CD14-positive monocyte (primary cell): ENCODE data around the gene FAM98B. TPM values are rescaled to one million over a fixed set of nuclear protein-coding genes. Genes with fewer than 3 reads are reported as not detected.

Source experiments
- DNase-seq, 3 donors: peaks; one replicate each; pipeline ENCODE4 v3.0.0-alpha.2; 2011 to 2022
- H2AFZ ChIP-seq: 2 replicates; pipeline ENCODE4 v1.6.0; 2012; ENCODE audit warnings: mild to moderate bottlenecking, low read depth, low read length, inconsistent platforms; ENCODE audit not compliant: insufficient read depth, poor library complexity, severe bottlenecking
- H3K27ac ChIP-seq, 2 donors: 1 replicate in 1 of 2; 2 replicates in 1 of 2; pipeline ENCODE4 v1.5.1; 2012 to 2013; ENCODE audit warnings: low read length in 2 of 2, control low read depth in 1 of 2, inconsistent platforms in 1 of 2, low read depth in 1 of 2, mild to moderate bottlenecking in 1 of 2
- H3K27me3 ChIP-seq, 2 donors: one replicate each; pipeline versions ENCODE4 v1.6.0 to v1.6.1; 2011 to 2013; ENCODE audit warnings: low read length in 2 of 2; ENCODE audit not compliant: control insufficient read depth in 2 of 2, insufficient read depth in 2 of 2
- H3K36me3 ChIP-seq, 2 donors: replicated peaks in 1 of 2; 1 replicate in 1 of 2; 2 replicates in 1 of 2; pipeline versions ENCODE4 v1.5.1 to v1.6.1; 2012 to 2013; ENCODE audit warnings: low read length in 2 of 2, control low read depth in 1 of 2, inconsistent platforms in 1 of 2, mild to moderate bottlenecking in 1 of 2; ENCODE audit not compliant: insufficient read depth in 2 of 2, control insufficient read depth in 1 of 2
- H3K4me1 ChIP-seq, 2 donors: 1 replicate in 1 of 2; 2 replicates in 1 of 2; pipeline versions ENCODE4 v1.5.1 to v1.6.1; 2012 to 2013; ENCODE audit warnings: low read length in 2 of 2, control low read depth in 1 of 2, inconsistent platforms in 1 of 2, mild to moderate bottlenecking in 1 of 2, moderate library complexity in 1 of 2; ENCODE audit not compliant: insufficient read depth in 2 of 2, control insufficient read depth in 1 of 2
- H3K4me2 ChIP-seq: replicated peaks from 2 replicates; pipeline ENCODE3; 2012; ENCODE audit warnings: low read length, moderate library complexity, mild to moderate bottlenecking; ENCODE audit not compliant: poor library complexity, severe bottlenecking; ENCODE audit errors: extremely low read depth
- H3K4me3 ChIP-seq, 3 experiments: fragments of 200-600 bp in 1 of 3; sonication (generic) in 1 of 3; replicated peaks in 1 of 3; 1 replicate in 2 of 3; 2 replicates in 1 of 3; pipeline ENCODE4 v1.5.1; 2011 to 2013; ENCODE audit warnings: low read length in 3 of 3, mild to moderate bottlenecking in 3 of 3, control low read depth in 2 of 3, low read depth in 2 of 3, inconsistent platforms in 1 of 3, moderate library complexity in 1 of 3
- H3K79me2 ChIP-seq: 2 replicates; pipeline ENCODE4 v1.6.0; 2012; ENCODE audit warnings: mild to moderate bottlenecking, control low read depth, inconsistent platforms, low read length, moderate library complexity; ENCODE audit not compliant: insufficient read depth
- H3K9ac ChIP-seq: 2 replicates; pipeline ENCODE4 v1.6.0; 2017; ENCODE audit warnings: low read length, mild to moderate bottlenecking; ENCODE audit not compliant: insufficient read depth, poor library complexity, severe bottlenecking
- H3K9me3 ChIP-seq, 2 donors: replicated peaks in 1 of 2; 1 replicate in 1 of 2; 2 replicates in 1 of 2; pipeline versions ENCODE4 v1.5.1 to v1.6.1; 2012 to 2013; ENCODE audit warnings: low read length in 2 of 2, control low read depth in 1 of 2; ENCODE audit not compliant: control insufficient read depth in 1 of 2, insufficient read depth in 1 of 2
- H4K20me1 ChIP-seq: 2 replicates; pipeline ENCODE4 v1.6.0; 2012; ENCODE audit warnings: mild to moderate bottlenecking, low read length, control low read depth, moderate library complexity; ENCODE audit not compliant: insufficient read depth
- H3K27ac Mint-ChIP-seq, 7 donors: one replicate each; pipeline ENCODE4 v1.8.0; 2020; ENCODE audit warnings: mild to moderate bottlenecking in 7 of 7, mixed read lengths in 7 of 7, moderate library complexity in 6 of 7, inconsistent platforms in 2 of 7
- H3K27me3 Mint-ChIP-seq, 3 donors: one replicate each; pipeline ENCODE4 v1.8.0; 2021 to 2022; ENCODE audit warnings: low read depth in 3 of 3, mild to moderate bottlenecking in 3 of 3, mixed read lengths in 3 of 3, moderate library complexity in 3 of 3, inconsistent platforms in 1 of 3
- H3K36me3 Mint-ChIP-seq, 2 donors: one replicate each; pipeline ENCODE4 v1.8.0; 2020; ENCODE audit warnings: mixed read lengths in 2 of 2, inconsistent platforms in 1 of 2, mild to moderate bottlenecking in 1 of 2
- H3K4me1 Mint-ChIP-seq: one replicate; pipeline ENCODE4 v1.8.0; 2020; ENCODE audit warnings: mild to moderate bottlenecking, mixed read lengths
- H3K4me3 Mint-ChIP-seq, 2 donors: one replicate each; pipeline ENCODE4 v1.8.0; 2020; ENCODE audit warnings: mild to moderate bottlenecking in 2 of 2, mixed read lengths in 2 of 2, moderate library complexity in 1 of 2
- H3K9me3 Mint-ChIP-seq, 7 donors: one replicate each; pipeline ENCODE4 v1.8.0; 2020 to 2022; ENCODE audit warnings: mixed read lengths in 7 of 7, mild to moderate bottlenecking in 6 of 7, moderate library complexity in 6 of 7, inconsistent platforms in 2 of 7
- WGBS: methylation state at CpG from one replicate; pipeline ENCODE4 v1.1.5; 2013; ENCODE audit warnings: missing lambda C conversion rate; ENCODE audit not compliant: insufficient coverage; 5-methylcytosine and 5-hydroxymethylcytosine counted together
- intact Hi-C, 2 donors: fragments of 100-400 bp; cut with micrococcal nuclease; formaldehyde crosslinking; loops; one replicate each; pipeline versions ENCODE4 v1.15.0 to v1.15.1; 2023
- polyA plus RNA-seq, 3 donors: library from polyadenylated mRNA; depleted of rRNA in 1 of 3; unstranded in 2 of 3; stranded (reverse) in 1 of 3; fragments of 300-500 nt in 2 of 3; fragments of >200 nt in 1 of 3; fragmentation: Illumina TruSeq in 2 of 3; gene quantifications; 1 replicate in 2 of 3; 2 replicates in 1 of 3; pipeline ENCODE4 v1.2.3, GENCODE V29; 2012 to 2021
- TF ChIP-seq, protein P1 (sequence below): fragments of 200-600 bp; IDR thresholded peaks from one replicate; pipeline ENCODE4 v1.8.0; 2022; ENCODE audit warnings: antibody characterized with exemption, mild to moderate bottlenecking

The FAM98B gene
- polyA plus RNA-seq, 3 donors, result 0.41 to 1.3 (median 0.69) TPM

DNA sequence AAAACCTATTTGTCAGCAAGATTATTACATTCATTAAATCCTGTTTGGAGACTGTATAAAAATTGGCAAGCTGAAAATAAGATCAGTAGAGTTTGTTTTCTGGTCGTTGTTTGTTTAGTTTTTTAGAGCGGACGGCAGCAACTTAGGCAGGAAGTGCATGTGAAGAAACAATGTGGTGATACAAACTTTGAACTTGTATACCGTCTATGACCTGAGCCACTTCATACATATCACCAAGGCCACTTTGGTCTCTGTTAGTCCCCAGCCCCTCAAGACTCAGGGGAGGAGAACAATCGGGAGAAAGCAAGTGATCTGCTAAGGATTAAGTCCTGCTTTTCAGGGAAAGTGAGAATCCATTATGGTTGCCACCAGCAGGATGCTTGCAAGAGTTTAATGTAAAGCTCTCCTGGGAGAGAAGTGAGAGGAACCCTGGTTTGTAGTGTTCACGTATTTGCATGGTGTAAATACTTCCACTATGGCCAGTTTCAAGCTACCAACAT is 79.5 kb downstream of the FAM98B start:
- H3K36me3 Mint-ChIP-seq, result no peaks in the 10 kb centered on the region
- no peaks in the 10 kb centered on the region for H3K36me3 ChIP-seq
- intact Hi-C loops, result no loop called here

DNA sequence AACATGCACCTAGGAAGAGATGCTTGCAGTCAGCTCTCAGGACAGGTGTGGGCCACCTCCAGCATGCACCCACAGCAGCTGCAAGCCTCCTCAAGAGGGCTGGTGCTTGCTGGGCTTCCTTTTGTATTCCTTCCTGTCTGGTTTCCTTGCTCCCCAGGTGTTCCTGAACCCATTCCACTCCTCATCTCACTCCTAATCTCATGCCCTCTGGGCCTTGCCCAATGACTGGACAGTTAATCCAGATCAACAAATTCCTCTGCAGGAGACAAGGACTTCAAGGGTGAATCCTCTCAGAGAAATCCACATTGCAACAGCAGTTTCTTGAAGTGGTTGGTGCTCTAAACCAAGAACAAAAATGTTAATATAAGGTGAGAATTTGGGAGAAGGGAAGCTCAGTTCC is 80.0 kb downstream of the FAM98B start:
- no peak overlapping the region for H3K4me3 Mint-ChIP-seq
- no peaks in the 10 kb centered on the region for H3K9me3 Mint-ChIP-seq
- DNase-seq, result no peak
- no peak overlapping the region for H3K27ac ChIP-seq
- H2AFZ ChIP-seq, result no peak overlapping the region
- H3K27me3 Mint-ChIP-seq, result peaks cover 0 to 3% (median 0%) of the 10 kb centered on the region in 3 donors
- H3K36me3 Mint-ChIP-seq, result no peaks in the 10 kb centered on the region
- H3K4me2 ChIP-seq, result no peak overlapping the region
- intact Hi-C loops, result no loop called here
- peak overlapping the region in 1 of 7 donors; percentile 13 for H3K27ac Mint-ChIP-seq
- no peak overlapping the region for H3K4me3 ChIP-seq
- H3K36me3 ChIP-seq, result no peaks in the 10 kb centered on the region
- no peaks in the 10 kb centered on the region for H3K27me3 ChIP-seq
- H3K4me1 Mint-ChIP-seq, result no peaks in the 10 kb centered on the region
- H3K79me2 ChIP-seq, result no peaks in the 10 kb centered on the region
- H4K20me1 ChIP-seq, result no peaks in the 10 kb centered on the region
- no peaks in the 10 kb centered on the region for H3K4me1 ChIP-seq
- no peak overlapping the region for H3K9ac ChIP-seq
- H3K9me3 ChIP-seq, result no peaks in the 10 kb centered on the region
- TF ChIP-seq, protein P1, sequence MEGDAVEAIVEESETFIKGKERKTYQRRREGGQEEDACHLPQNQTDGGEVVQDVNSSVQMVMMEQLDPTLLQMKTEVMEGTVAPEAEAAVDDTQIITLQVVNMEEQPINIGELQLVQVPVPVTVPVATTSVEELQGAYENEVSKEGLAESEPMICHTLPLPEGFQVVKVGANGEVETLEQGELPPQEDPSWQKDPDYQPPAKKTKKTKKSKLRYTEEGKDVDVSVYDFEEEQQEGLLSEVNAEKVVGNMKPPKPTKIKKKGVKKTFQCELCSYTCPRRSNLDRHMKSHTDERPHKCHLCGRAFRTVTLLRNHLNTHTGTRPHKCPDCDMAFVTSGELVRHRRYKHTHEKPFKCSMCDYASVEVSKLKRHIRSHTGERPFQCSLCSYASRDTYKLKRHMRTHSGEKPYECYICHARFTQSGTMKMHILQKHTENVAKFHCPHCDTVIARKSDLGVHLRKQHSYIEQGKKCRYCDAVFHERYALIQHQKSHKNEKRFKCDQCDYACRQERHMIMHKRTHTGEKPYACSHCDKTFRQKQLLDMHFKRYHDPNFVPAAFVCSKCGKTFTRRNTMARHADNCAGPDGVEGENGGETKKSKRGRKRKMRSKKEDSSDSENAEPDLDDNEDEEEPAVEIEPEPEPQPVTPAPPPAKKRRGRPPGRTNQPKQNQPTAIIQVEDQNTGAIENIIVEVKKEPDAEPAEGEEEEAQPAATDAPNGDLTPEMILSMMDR, result no peak

More for the DNA sequence above, 79.5 kb downstream of the FAM98B start:
- Mint-ChIP-seq H3K4me1 (no peaks in the 10 kb centered on the region), H3K27me3 (peaks cover 0 to 3% (median 0%) of the 10 kb centered on the region in 3 donors), H3K4me3 (no peak overlapping the region), H3K9me3 (peaks cover 0 to 1% (median 0%) of the 10 kb centered on the region in 7 donors), H3K27ac (no peak overlapping the region)
- WGBS, result 100% methylated on average over 1 of the region's 6 CpGs
- Histone ChIP-seq H3K27ac (no peak overlapping the region), H3K4me1 (no peaks in the 10 kb centered on the region), H3K9me3 (no peaks in the 10 kb centered on the region), H2AFZ (no peak overlapping the region), H3K79me2 (no peaks in the 10 kb centered on the region), H4K20me1 (no peaks in the 10 kb centered on the region), H3K27me3 (no peaks in the 10 kb centered on the region), H3K4me2 (no peak overlapping the region), H3K4me3 (no peak overlapping the region), H3K9ac (no peak overlapping the region)
- DNase-seq, result no peak
- TF ChIP-seq, protein P1, result no peak
